ENCODE measurements around the gene AP3B1. TPM values are rescaled to one million over a fixed set of nuclear protein-coding genes. Genes with fewer than 3 reads are reported as not detected.
"Not testable (repeated sequence)": the region's sequence is repeated elsewhere in the genome, so short reads cannot be mapped to it uniquely, and the experiment has no call there.

Gene AP3B1
- total and polyA plus RNA-seq, 12 donors, result 22.0 to 59.1 (median 34.3) TPM

DNA sequence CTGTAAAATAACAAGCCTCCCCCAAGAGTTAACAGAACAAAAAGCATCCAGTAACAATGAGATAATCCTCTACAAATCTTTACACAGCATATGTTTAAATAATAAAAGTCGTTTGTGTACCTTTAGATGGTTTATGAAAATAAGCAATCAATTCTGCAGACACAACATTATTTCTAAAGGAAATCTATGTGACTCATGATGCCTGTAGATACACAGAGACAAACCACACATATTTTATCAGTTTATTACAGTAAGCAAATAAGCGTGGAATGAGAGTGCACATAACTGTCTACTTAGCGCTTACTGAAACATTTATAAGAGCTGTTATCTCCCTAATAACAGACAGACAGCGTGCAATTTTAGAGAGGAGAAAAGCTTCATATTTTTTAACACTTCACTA lies 243.6 kb downstream of the AP3B1 start:
- TF ChIP-seq, protein P1, sequence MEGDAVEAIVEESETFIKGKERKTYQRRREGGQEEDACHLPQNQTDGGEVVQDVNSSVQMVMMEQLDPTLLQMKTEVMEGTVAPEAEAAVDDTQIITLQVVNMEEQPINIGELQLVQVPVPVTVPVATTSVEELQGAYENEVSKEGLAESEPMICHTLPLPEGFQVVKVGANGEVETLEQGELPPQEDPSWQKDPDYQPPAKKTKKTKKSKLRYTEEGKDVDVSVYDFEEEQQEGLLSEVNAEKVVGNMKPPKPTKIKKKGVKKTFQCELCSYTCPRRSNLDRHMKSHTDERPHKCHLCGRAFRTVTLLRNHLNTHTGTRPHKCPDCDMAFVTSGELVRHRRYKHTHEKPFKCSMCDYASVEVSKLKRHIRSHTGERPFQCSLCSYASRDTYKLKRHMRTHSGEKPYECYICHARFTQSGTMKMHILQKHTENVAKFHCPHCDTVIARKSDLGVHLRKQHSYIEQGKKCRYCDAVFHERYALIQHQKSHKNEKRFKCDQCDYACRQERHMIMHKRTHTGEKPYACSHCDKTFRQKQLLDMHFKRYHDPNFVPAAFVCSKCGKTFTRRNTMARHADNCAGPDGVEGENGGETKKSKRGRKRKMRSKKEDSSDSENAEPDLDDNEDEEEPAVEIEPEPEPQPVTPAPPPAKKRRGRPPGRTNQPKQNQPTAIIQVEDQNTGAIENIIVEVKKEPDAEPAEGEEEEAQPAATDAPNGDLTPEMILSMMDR (IDR thresholded peaks at IDR 0.05), result no peak
- no peaks in the 10 kb centered on the region for H3K9me3 ChIP-seq (replicated peaks in 1 of 3)
- no peaks in the 10 kb centered on the region for H3K27me3 ChIP-seq
- no peaks in the 10 kb centered on the region for H3K36me3 ChIP-seq (replicated peaks in 1 of 2)
- no peak overlapping the region for H3K4me3 ChIP-seq
- H3K27ac ChIP-seq, result no peak overlapping the region
- intact Hi-C loops (cut with DNase I), result no loop called here
- no peaks in the 10 kb centered on the region for H3K4me1 ChIP-seq (replicated peaks in 1 of 2)
- no peak for DNase-seq
- WGBS, 4 donors, result 84 to 95% (median 87%) methylated on average over 4 of the region's 4 CpGs

DNA sequence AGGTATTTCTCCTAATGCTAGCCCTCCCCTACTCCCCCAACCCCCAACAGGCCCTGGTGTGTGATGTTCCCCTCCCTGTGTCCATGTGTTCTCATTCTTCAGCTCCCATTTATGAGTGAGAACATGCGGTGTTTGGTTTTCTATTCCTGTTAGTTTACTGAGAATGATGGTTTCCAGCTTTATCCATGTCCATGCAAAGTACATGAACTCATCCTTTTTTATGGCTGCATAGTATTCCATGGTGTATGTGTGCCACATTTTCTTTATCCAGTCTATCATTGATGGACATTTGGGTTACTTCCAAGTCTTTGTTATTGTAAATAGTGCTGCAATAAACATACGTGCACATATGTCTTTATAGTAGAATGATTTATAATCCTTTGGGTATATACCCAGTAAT lies 247.7 kb downstream of the AP3B1 start:
- H3K27ac ChIP-seq; intact Hi-C loops (cut with DNase I); H3K27me3 ChIP-seq; H3K36me3 ChIP-seq (replicated peaks in 1 of 2); H3K4me1 ChIP-seq (replicated peaks in 1 of 2); DNase-seq; H3K4me3 ChIP-seq; H3K9me3 ChIP-seq (replicated peaks in 1 of 3): not testable (repeated sequence)
- 95 to 96% (median 95%) methylated on average over 2 of the region's 2 CpGs for WGBS, 4 donors

DNA sequence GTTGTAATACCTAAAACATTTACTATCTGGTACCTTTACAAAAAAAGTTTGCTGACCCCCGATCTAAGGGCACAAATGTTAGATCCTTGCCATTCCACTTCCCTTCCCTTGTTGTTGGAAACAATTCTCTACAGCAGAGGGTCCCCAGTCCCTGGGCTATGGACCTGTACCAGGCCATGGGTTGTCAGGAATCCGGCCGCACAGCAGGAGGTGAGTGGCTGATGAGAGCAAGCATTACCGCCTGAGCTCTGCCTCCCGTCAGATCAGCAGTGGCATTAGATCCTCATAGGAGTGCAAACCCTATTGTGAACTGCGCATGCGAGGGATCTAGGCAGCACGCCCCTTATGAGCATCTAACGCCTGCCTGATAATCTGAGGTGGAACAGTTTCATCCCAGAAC lies 248.5 kb downstream of the AP3B1 start:
- Histone ChIP-seq H3K9me3 (replicated peaks in 1 of 3) (no peaks in the 10 kb centered on the region), H3K27me3 (no peaks in the 10 kb centered on the region), H3K4me1 (replicated peaks in 1 of 2) (no peaks in the 10 kb centered on the region), H3K4me3 (no peak overlapping the region), H3K36me3 (replicated peaks in 1 of 2) (no peaks in the 10 kb centered on the region), H3K27ac (no peak overlapping the region)
- WGBS, 4 donors, result 97 to 99% (median 97%) methylated on average over 9 of the region's 9 CpGs
- no peak for TF ChIP-seq POLR2A (IDR thresholded peaks at IDR 0.05)
- TF ChIP-seq, protein P1 (IDR thresholded peaks at IDR 0.05), result no peak
- intact Hi-C loops (cut with DNase I), result no loop called here
- DNase-seq, result no peak

DNA sequence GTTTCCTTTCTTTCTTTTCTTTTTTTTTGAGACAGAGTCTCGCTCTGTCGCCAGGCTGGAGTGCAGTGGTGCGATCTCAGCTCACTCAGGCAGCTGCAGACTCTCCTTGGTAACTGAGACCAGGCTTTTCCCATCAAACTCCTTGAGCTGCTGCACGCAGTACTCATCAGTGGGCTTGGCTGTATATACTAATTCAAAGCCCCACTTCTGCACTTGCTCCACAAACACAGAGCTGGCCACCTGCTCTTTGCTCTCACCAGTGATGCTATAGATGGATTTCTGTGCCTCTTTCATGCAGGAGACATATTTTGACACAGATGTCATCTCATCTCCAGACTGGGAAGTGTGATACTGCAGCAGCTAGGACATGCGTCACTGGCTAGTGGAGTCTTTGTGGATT lies 252.7 kb downstream of the AP3B1 start:
- TF ChIP-seq POLR2A (IDR thresholded peaks at IDR 0.05), result no peak
- TF ChIP-seq, protein P1 (IDR thresholded peaks at IDR 0.05), result no peak
- 93 to 97% (median 96%) methylated on average over 5 of the region's 5 CpGs for WGBS, 4 donors
- H3K27ac ChIP-seq, result no peak overlapping the region
- no peaks in the 10 kb centered on the region for H3K4me1 ChIP-seq (replicated peaks in 1 of 2)
- H3K4me3 ChIP-seq, result no peak overlapping the region
- no peaks in the 10 kb centered on the region for H3K27me3 ChIP-seq
- intact Hi-C loops (cut with DNase I), result no loop called here
- no peaks in the 10 kb centered on the region for H3K9me3 ChIP-seq (replicated peaks in 1 of 3)
- H3K36me3 ChIP-seq (replicated peaks in 1 of 2), result no peaks in the 10 kb centered on the region
- no peak for DNase-seq

DNA sequence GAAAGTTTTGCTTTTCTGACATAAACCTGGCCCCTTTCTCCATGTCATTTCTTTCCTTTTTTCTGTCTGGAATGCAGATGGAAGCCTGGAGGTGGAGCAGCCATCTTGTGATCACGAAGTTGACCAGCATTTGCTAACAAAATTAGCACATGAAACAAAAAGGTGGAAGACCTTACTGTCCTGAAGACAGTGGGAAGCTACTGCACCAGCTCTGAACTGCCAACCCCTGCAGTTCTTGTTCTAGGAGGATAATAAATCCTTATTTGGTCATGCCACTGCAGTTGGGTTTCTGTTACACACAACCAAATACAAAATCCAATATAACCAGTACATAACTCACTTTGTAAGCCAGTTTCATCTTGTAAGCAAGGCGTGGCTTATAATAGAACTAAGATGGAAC lies 269.0 kb downstream of the AP3B1 start:
- H3K27me3 ChIP-seq, result no peaks in the 10 kb centered on the region
- DNase-seq, result no peak
- no peaks in the 10 kb centered on the region for H3K36me3 ChIP-seq (replicated peaks in 1 of 2)
- WGBS, 4 donors, result 89 to 91% (median 90%) methylated on average over 2 of the region's 2 CpGs
- no peaks in the 10 kb centered on the region for H3K9me3 ChIP-seq (replicated peaks in 1 of 3)
- H3K27ac ChIP-seq, result no peak overlapping the region
- intact Hi-C loops (cut with DNase I), result no loop called here
- H3K4me3 ChIP-seq, result no peak overlapping the region
- no peaks in the 10 kb centered on the region for H3K4me1 ChIP-seq (replicated peaks in 1 of 2)
- TF ChIP-seq POLR2A (IDR thresholded peaks at IDR 0.05), result no peak
- TF ChIP-seq, protein P1 (IDR thresholded peaks at IDR 0.05), result no peak
